ENCODE data around the gene GMDS. TPM values are rescaled to one million over a fixed set of nuclear protein-coding genes. Genes with fewer than 3 reads are reported as not detected.

Gene GMDS
- total and polyA plus RNA-seq, 2 of the 8 experiments (the other 6 are each of a cell fraction or from before 2014, with no cell fraction given): 16.8 to 50.0 TPM

DNA sequence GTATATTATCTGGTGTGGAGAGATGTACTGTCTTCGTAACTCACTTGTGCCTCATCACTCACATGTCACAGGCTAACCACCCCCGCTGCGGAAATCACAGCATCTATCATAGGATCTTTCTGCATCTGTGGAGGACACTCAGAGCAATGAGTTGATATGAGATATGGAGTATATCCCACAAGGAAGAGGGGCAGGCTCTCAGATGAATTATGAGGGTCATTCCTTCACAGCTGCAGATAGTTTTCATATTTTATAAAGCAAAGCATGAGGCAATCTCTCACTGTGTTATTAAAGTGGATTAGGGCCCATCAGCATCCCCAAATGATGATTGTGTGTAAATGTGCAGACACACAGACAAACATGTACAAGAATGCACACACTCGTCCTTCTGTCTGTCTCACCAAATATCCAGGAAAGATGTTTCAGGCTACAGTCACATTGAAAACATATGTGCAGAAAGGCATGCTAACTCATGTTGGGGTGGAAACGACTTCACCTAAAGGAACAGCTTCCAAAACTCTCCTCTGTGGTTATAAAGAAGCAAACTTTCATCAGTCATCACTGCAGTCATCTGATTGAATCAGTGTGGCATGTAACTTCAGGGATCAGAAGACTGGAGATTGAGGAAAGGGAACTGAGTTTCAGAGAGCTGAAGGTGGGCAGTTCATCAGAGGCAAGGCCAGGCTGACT is 471.0 kb downstream of the GMDS start:
- Histone ChIP-seq H2AFZ (ENCODE audit: low read length) (no peak overlapping the region), H4K20me1 (replicated peaks in 1 of 2; ENCODE audit: control insufficient read depth in 1 of 2, insufficient read depth in 2 of 2, low read length in 2 of 2) (no peaks in the 10 kb centered on the region), H4K91ac (replicated peaks; ENCODE audit: insufficient read length, low read length) (no peak overlapping the region), H3K23ac (ENCODE audit: insufficient read length) (no peak overlapping the region), H4K5ac (ENCODE audit: insufficient read length, low read depth, low read length) (no peak overlapping the region), H2BK5ac (ENCODE audit: low read depth, low read length) (no peak overlapping the region), H3K79me1 (ENCODE audit: low read depth, low read length) (no peaks in the 10 kb centered on the region), H3K79me2 (ENCODE audit: control insufficient read depth in 1 of 2, insufficient read depth in 2 of 2, low read length in 2 of 2) (no peaks in the 10 kb centered on the region), H3K4me1 (replicated peaks in 1 of 4; ENCODE audit: control insufficient read depth in 3 of 4, insufficient read depth in 4 of 4, low read length in 3 of 4) (peaks cover 0 to 3% (median 0%) of the 10 kb centered on the region in 4 experiments; a peak in 2 of 7 replicates), H3K23me2 (ENCODE audit: low read depth, low read length) (no peaks in the 10 kb centered on the region), H2BK12ac (ENCODE audit: low read depth, low read length) (no peak overlapping the region), H2BK20ac (ENCODE audit: low read length) (no peak overlapping the region), H3K36me3 (ENCODE audit: control insufficient read depth in 2 of 4, insufficient read depth in 4 of 4, low read length in 3 of 4) (no peaks in the 10 kb centered on the region), H3K4ac (replicated peaks; ENCODE audit: insufficient read length, low read depth, low read length) (no peak overlapping the region), H3K4me3 (ENCODE audit: extremely low read depth in 1 of 4, insufficient read depth in 2 of 4, low read depth in 3 of 4, low read length in 4 of 4) (no peak overlapping the region), H3K27me3 (replicated peaks in 1 of 4; ENCODE audit: control insufficient read depth in 3 of 4, extremely low read depth in 1 of 4, insufficient read depth in 3 of 4, low read length in 3 of 4) (no peaks in the 10 kb centered on the region), H3K27ac (ENCODE audit: low read depth, low read length) (no peak overlapping the region), H3K18ac (ENCODE audit: extremely low read depth, low read length) (no peak overlapping the region), H3K4me2 (ENCODE audit: insufficient read depth in 1 of 2, low read depth in 2 of 2, low read length in 2 of 2) (no peak overlapping the region), H2BK15ac (ENCODE audit: low read length) (no peak overlapping the region), H3K56ac (replicated peaks; ENCODE audit: insufficient read length, low read depth, low read length) (no peak overlapping the region), H3K14ac (ENCODE audit: insufficient read length) (no peak overlapping the region), H3K9me3 (ENCODE audit: insufficient read depth in 2 of 2, low read depth in 1 of 2, low read length in 1 of 2) (no peaks in the 10 kb centered on the region), H4K8ac (ENCODE audit: extremely low read depth, insufficient read depth, low read length) (no peak overlapping the region), H2BK120ac (replicated peaks; ENCODE audit: low read depth, low read length) (no peak overlapping the region), H3K9ac (replicated peaks in 1 of 4; ENCODE audit: extremely low read depth in 1 of 4, low read depth in 3 of 4, low read length in 3 of 4) (no peak overlapping the region), H2AK5ac (ENCODE audit: low read depth, low read length) (no peak overlapping the region)
- no peak for DNase-seq (ENCODE audit: low read depth in 1 of 2, low spot score in 2 of 2)
- POLR2A ChIA-PET (ENCODE audit: partially characterized antibody): no interaction called here
- 89% methylated on average over 5 of the region's 5 CpGs; no CpG with 5 or more reads in 1 of the 2 experiments for WGBS, 2 experiments (ENCODE audit: extremely low coverage in 1 of 2, insufficient coverage in 1 of 2, insufficient read length in 1 of 2, insufficient replicate concordance in 2 of 2, low coverage in 1 of 2, low lambda C conversion rate in 2 of 2, missing lambda C conversion rate in 1 of 2)
- no peak for FAIRE-seq
- TF ChIP-seq CEBPB (IDR thresholded peaks at IDR 0.05; ENCODE audit: low read depth, low read length) (no peak), GTF2F1 (IDR thresholded peaks at IDR 0.05; ENCODE audit: borderline replicate concordance, low read depth, low read length) (no peak), CTBP2 (IDR thresholded peaks at IDR 0.05; ENCODE audit: borderline replicate concordance, insufficient read depth, insufficient read length, low read length) (no peak), SUZ12 (IDR thresholded peaks at IDR 0.05; ENCODE audit: low read length) (no peak), JUND (IDR thresholded peaks at IDR 0.05; ENCODE audit: low read length) (no peak), SIN3A (conservative IDR thresholded peaks at IDR 0.05 in 1 of 2, IDR thresholded peaks at IDR 0.05 in 1 of 2; ENCODE audit: low read depth in 1 of 2, low read length in 2 of 2) (no peak), POLR2A (IDR thresholded peaks at IDR 0.05; ENCODE audit: control extremely low read depth in 1 of 2, low read depth in 2 of 2, low read length in 2 of 2) (no peak), BRCA1 (IDR thresholded peaks at IDR 0.05; ENCODE audit: low read depth, low read length) (no peak), BCL11A (IDR thresholded peaks at IDR 0.05; ENCODE audit: low read depth in 2 of 2, low read length in 2 of 2) (no peak), NRF1 (IDR thresholded peaks at IDR 0.05; ENCODE audit: low read depth, low read length) (no peak), CBX5 (IDR thresholded peaks at IDR 0.05; ENCODE audit: low read depth, low read length) (no peak), TBP (IDR thresholded peaks at IDR 0.05; ENCODE audit: low read depth, low read length) (no peak), SAP30 (IDR thresholded peaks at IDR 0.05; ENCODE audit: insufficient read depth, insufficient replicate concordance, low read length) (no peak)
- CTCF ChIA-PET (ENCODE audit: partially characterized antibody): no interaction called here
